Measurements from ENCODE around the gene SFXN1. TPM values are rescaled to one million over a fixed set of nuclear protein-coding genes. Genes with fewer than 3 reads are reported as not detected.

The SFXN1 gene
- total RNA-seq, 3 donors from 2014 or later (not counting 1 experiment from before 2014, with no cell fraction given) = 30.3 to 55.2 (median 44.0) TPM

DNA sequence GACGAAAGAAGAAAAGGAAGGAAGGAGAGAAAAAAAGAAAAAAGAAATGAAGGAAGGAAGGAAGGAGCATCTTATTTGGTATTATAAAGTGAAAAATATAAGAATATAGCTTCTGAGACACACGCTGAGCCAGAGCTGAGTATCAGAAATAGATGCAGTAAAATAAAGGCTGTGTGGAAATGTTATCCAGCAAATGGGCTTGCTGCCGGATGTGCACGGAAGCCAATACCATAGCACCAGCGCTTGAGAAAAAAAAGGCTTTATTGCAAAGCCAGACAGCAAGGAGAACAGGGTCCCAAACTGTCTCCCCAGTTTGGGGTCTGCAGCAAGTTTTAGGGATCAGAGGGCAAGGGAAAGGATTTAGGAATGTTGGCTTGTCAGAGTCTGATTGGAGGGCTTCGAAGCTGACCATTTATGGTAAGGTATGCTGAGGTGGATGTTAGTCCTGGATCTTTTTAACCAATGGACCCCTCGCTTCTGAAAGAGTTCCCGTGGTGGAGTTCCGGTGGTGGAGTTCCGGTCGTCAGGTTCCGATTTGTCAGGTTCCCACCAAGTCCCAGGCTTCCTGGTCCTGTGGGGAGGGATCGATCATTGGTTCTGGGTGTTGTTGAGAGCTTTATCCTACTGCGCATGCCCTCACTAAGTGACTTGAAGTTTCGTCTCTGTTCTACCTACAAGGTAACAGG lies 70.4 kb downstream of the SFXN1 start:
- Mint-ChIP-seq H3K9me3 (no peaks in the 10 kb centered on the region), H3K4me1 (peaks cover 0 to 4% of the 10 kb centered on the region in 2 donors), H3K27me3 (ENCODE audit: low read depth in 2 of 2) (peaks cover 21 to 72% of the 10 kb centered on the region in 2 donors), H3K27ac (no peak overlapping the region), H3K4me3 (no peak overlapping the region), H3K36me3 (peaks cover 6% of the 10 kb centered on the region)
- no peaks in the 10 kb centered on the region for H3K36me3 ChIP-seq (ENCODE audit: control insufficient read depth, insufficient read depth, low read length)
- H3K27me3 ChIP-seq (ENCODE audit: control insufficient read depth, insufficient read depth, low read length) = peaks cover 7% of the 10 kb centered on the region
- 72% methylated on average over 15 of the region's 15 CpGs for WGBS (ENCODE audit: insufficient coverage)
- H3K9me3 ChIP-seq (ENCODE audit: control insufficient read depth, insufficient read depth, low read length) = no peaks in the 10 kb centered on the region
- ATAC-seq (no peak), DNase-seq (no peak)
- intact Hi-C loops (cut with micrococcal nuclease) = no loop called here
- H3K4me3 ChIP-seq (ENCODE audit: low read length) = no peak overlapping the region
- H3K4me1 ChIP-seq (ENCODE audit: control insufficient read depth, insufficient read depth, low read length) = no peaks in the 10 kb centered on the region
- TF ChIP-seq, protein P1, sequence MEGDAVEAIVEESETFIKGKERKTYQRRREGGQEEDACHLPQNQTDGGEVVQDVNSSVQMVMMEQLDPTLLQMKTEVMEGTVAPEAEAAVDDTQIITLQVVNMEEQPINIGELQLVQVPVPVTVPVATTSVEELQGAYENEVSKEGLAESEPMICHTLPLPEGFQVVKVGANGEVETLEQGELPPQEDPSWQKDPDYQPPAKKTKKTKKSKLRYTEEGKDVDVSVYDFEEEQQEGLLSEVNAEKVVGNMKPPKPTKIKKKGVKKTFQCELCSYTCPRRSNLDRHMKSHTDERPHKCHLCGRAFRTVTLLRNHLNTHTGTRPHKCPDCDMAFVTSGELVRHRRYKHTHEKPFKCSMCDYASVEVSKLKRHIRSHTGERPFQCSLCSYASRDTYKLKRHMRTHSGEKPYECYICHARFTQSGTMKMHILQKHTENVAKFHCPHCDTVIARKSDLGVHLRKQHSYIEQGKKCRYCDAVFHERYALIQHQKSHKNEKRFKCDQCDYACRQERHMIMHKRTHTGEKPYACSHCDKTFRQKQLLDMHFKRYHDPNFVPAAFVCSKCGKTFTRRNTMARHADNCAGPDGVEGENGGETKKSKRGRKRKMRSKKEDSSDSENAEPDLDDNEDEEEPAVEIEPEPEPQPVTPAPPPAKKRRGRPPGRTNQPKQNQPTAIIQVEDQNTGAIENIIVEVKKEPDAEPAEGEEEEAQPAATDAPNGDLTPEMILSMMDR (IDR thresholded peaks at IDR 0.05) = no peak
- H3K27ac ChIP-seq (ENCODE audit: low read length) = no peak overlapping the region

DNA sequence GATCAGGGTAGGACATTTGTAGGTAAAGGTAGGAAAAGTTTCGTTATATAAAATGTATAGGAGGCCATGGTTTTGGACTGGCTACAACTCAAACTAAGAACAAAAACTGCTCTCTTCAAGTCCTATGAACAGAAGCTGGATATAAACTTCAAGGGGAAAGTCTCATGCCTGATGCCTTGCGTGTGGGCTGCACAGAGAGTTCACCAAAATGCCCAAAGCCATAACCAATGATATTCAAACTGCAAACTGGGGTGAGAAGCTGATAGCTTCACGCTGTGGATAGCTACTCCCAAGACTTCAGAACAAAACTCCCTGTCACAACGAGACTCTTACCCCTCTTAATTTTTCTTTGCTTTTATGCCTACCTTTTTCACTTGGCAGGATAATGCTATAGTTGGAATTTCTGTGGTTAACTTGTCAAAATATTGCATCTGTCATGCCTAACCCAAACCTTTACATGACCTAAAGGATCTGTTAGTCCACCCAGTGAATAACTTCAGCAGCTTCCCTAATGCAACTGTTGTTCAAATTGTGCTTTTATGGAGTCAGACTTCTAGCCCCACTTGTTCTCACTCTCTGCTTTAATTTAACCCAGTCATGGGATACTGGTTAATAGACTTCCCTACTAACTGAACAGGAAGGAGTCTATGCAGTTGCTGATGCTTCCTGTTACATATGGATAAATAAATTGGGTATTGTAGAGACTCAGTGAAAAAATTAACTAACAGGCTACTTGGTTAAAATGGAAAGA lies 71.9 kb downstream of the SFXN1 start:
- H3K9me3 Mint-ChIP-seq = no peaks in the 10 kb centered on the region
- intact Hi-C loops (cut with micrococcal nuclease) = no loop called here
- H3K4me1 Mint-ChIP-seq = peaks cover 0 to 4% of the 10 kb centered on the region in 2 donors
- no peaks in the 10 kb centered on the region for H3K4me1 ChIP-seq (ENCODE audit: control insufficient read depth, insufficient read depth, low read length)
- ATAC-seq (no peak), DNase-seq (no peak)
- no peaks in the 10 kb centered on the region for H3K36me3 ChIP-seq (ENCODE audit: control insufficient read depth, insufficient read depth, low read length)
- H3K27me3 ChIP-seq (ENCODE audit: control insufficient read depth, insufficient read depth, low read length) = peaks cover 7% of the 10 kb centered on the region
- H3K4me3 ChIP-seq (ENCODE audit: low read length) = no peak overlapping the region
- peaks cover 6% of the 10 kb centered on the region for H3K36me3 Mint-ChIP-seq
- TF ChIP-seq, protein P1 (IDR thresholded peaks at IDR 0.05) = no peak
- H3K27ac ChIP-seq (ENCODE audit: low read length) = no peak overlapping the region
- no peak overlapping the region for H3K27ac Mint-ChIP-seq
- H3K9me3 ChIP-seq (ENCODE audit: control insufficient read depth, insufficient read depth, low read length) = no peaks in the 10 kb centered on the region
- H3K27me3 Mint-ChIP-seq (ENCODE audit: low read depth in 2 of 2) = peaks cover 21 to 72% of the 10 kb centered on the region in 2 donors
- WGBS (ENCODE audit: insufficient coverage) = 84% methylated on average over 2 of the region's 4 CpGs
- H3K4me3 Mint-ChIP-seq = no peak overlapping the region

DNA sequence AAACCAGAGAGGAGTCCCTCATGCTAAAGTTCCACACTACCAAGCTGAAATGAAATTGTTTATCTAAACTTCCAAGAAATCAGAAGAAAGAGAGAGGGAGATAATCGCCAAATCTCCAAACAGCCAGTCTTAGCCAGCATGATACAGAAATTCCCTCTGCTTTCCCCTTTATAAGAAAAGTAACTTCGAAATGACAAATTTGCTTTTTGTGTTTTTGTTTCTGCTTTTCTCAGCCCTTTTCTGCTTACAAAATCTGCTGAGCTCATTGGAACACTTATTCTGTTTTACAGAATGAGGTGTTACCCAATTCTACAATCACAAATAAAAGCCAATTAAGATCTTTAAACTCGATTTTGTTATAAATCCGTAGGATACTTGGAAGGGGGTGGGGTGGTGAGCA lies 72.9 kb downstream of the SFXN1 start:
- no peaks in the 10 kb centered on the region for H3K36me3 ChIP-seq (ENCODE audit: control insufficient read depth, insufficient read depth, low read length)
- ATAC-seq = no peak
- H3K27me3 ChIP-seq (ENCODE audit: control insufficient read depth, insufficient read depth, low read length) = peaks cover 7% of the 10 kb centered on the region
- Mint-ChIP-seq H3K4me3 (no peak overlapping the region), H3K9me3 (no peaks in the 10 kb centered on the region), H3K36me3 (peaks cover 6% of the 10 kb centered on the region), H3K27ac (no peak overlapping the region), H3K27me3 (ENCODE audit: low read depth in 2 of 2) (peaks cover 18 to 62% of the 10 kb centered on the region in 2 donors), H3K4me1 (peaks cover 0 to 4% of the 10 kb centered on the region in 2 donors)
- WGBS (ENCODE audit: insufficient coverage) = 69% methylated on average over 1 of the region's 4 CpGs
- no peaks in the 10 kb centered on the region for H3K4me1 ChIP-seq (ENCODE audit: control insufficient read depth, insufficient read depth, low read length)
- no peak for DNase-seq
- intact Hi-C loops (cut with micrococcal nuclease) = no loop called here
- H3K9me3 ChIP-seq (ENCODE audit: control insufficient read depth, insufficient read depth, low read length) = no peaks in the 10 kb centered on the region
- no peak overlapping the region for H3K4me3 ChIP-seq (ENCODE audit: low read length)
- TF ChIP-seq, protein P1 (IDR thresholded peaks at IDR 0.05) = no peak
- H3K27ac ChIP-seq (ENCODE audit: low read length) = no peak overlapping the region
